Chondrocyte (in vitro differentiated cells): Measurements from ENCODE around the gene CAV3. TPM values are rescaled to one million over a fixed set of nuclear protein-coding genes. Genes with fewer than 3 reads are reported as not detected.

Experiments used
- DNase-seq: peaks from one replicate; pipeline ENCODE4 v3.0.0; 2021; ENCODE audit warnings: mixed read lengths, low spot score
- H3K27ac Mint-ChIP-seq: one replicate; pipeline ENCODE4 v1.8.0; 2021; ENCODE audit warnings: mild to moderate bottlenecking, moderate library complexity, mixed read lengths; ENCODE audit not compliant: unreplicated experiment
- H3K27me3 Mint-ChIP-seq: 2 replicates; pipeline ENCODE4 v1.8.0; 2021; ENCODE audit warnings: low read depth, mixed read lengths
- H3K36me3 Mint-ChIP-seq: 2 replicates; pipeline ENCODE4 v1.8.0; 2021; ENCODE audit warnings: low read depth, mixed read lengths
- H3K4me1 Mint-ChIP-seq: 2 replicates; pipeline ENCODE4 v1.8.0; 2021; ENCODE audit warnings: low read depth, mild to moderate bottlenecking, mixed read lengths
- H3K4me3 Mint-ChIP-seq: one replicate; pipeline ENCODE4 v1.8.0; 2021; ENCODE audit warnings: mild to moderate bottlenecking, moderate library complexity, mixed read lengths; ENCODE audit not compliant: unreplicated experiment
- H3K9me3 Mint-ChIP-seq: 2 replicates; pipeline ENCODE4 v1.8.0; 2021; ENCODE audit warnings: low read depth, mixed read lengths
- total RNA-seq: library from RNA; stranded (reverse); gene quantifications from 3 replicates; pipeline ENCODE4 v1.2.1, GENCODE V29; 2021
- TF ChIP-seq, protein P1 (sequence below): fragments of 200-600 bp; sonication (generic); IDR thresholded peaks from 2 replicates; pipeline ENCODE4 v1.5.0; 2021; ENCODE audit warnings: antibody characterized with exemption, mild to moderate bottlenecking, moderate library complexity

CAV3 gene
- total RNA-seq, 1 donor from 2014 or later: not detected

- Mint-ChIP-seq H3K27ac (no peak overlapping the region), H3K4me3 (no peak overlapping the region), H3K27me3 (no peaks in the 10 kb centered on the region), H3K36me3 (peaks cover 1% of the 10 kb centered on the region), H3K4me1 (no peaks in the 10 kb centered on the region), H3K9me3 (peaks cover 6% of the 10 kb centered on the region)
- no peak for DNase-seq
- TF ChIP-seq, protein P1, sequence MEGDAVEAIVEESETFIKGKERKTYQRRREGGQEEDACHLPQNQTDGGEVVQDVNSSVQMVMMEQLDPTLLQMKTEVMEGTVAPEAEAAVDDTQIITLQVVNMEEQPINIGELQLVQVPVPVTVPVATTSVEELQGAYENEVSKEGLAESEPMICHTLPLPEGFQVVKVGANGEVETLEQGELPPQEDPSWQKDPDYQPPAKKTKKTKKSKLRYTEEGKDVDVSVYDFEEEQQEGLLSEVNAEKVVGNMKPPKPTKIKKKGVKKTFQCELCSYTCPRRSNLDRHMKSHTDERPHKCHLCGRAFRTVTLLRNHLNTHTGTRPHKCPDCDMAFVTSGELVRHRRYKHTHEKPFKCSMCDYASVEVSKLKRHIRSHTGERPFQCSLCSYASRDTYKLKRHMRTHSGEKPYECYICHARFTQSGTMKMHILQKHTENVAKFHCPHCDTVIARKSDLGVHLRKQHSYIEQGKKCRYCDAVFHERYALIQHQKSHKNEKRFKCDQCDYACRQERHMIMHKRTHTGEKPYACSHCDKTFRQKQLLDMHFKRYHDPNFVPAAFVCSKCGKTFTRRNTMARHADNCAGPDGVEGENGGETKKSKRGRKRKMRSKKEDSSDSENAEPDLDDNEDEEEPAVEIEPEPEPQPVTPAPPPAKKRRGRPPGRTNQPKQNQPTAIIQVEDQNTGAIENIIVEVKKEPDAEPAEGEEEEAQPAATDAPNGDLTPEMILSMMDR: no peak
Measured at GRCh38 chr3:8722808-8723207, 10.8 kb upstream of the CAV3 start.

- Mint-ChIP-seq H3K4me1 (no peaks in the 10 kb centered on the region), H3K4me3 (no peak overlapping the region), H3K27me3 (no peaks in the 10 kb centered on the region), H3K27ac (no peak overlapping the region), H3K36me3 (no peaks in the 10 kb centered on the region), H3K9me3 (peaks cover 3% of the 10 kb centered on the region)
- DNase-seq: no peak
- TF ChIP-seq, protein P1: no peak
Measured at GRCh38 chr3:8723612-8724011, 10.0 kb upstream of the CAV3 start.

GRCh38 chr3:8724108-8724752, 9.4 kb upstream of the CAV3 start:
- Mint-ChIP-seq H3K4me3 (no peak overlapping the region), H3K27ac (no peak overlapping the region), H3K36me3 (no peaks in the 10 kb centered on the region), H3K27me3 (no peaks in the 10 kb centered on the region), H3K9me3 (peaks cover 3% of the 10 kb centered on the region), H3K4me1 (no peaks in the 10 kb centered on the region)
- TF ChIP-seq, protein P1: no peak
- DNase-seq: no peak

GRCh38 chr3:8727605-8728512, 5.7 kb upstream of the CAV3 start:
- Mint-ChIP-seq H3K27me3 (no peaks in the 10 kb centered on the region), H3K9me3 (peaks cover 3% of the 10 kb centered on the region), H3K4me3 (no peak overlapping the region), H3K36me3 (no peaks in the 10 kb centered on the region), H3K27ac (no peak overlapping the region), H3K4me1 (no peaks in the 10 kb centered on the region)
- TF ChIP-seq, protein P1: no peak
- no peak for DNase-seq

DNA sequence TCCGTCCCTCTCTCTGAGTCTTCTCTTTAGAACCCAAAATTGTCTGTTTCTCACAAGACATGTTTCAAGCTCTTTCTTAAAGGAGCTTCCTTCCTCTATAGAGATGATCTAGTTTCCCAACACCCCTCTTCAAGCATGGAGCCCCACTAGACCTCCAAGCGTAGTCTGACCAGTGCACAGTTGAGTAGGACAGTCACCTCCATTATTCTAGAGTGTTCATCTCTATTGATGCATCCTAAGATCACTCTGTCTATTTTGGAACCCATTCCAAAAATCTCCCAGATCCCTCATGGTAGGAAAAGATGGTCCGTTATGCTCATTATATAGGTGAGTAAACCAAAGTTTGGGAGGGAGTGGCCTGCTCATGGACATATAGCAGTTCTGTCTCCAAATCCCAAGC, 4.1 kb upstream of the CAV3 start:
- Mint-ChIP-seq H3K9me3 (peaks cover 3% of the 10 kb centered on the region), H3K27me3 (no peaks in the 10 kb centered on the region), H3K27ac (no peak overlapping the region), H3K4me1 (peaks cover 3% of the 10 kb centered on the region), H3K4me3 (no peak overlapping the region), H3K36me3 (no peaks in the 10 kb centered on the region)
- TF ChIP-seq, protein P1: no peak
- DNase-seq: no peak
